Erythroblast (primary cell): ENCODE results near the gene CALHM6.

ENCODE experiments used
- GATA1 ChIP-seq: IDR thresholded peaks from 2 replicates; pipeline ENCODE4 v1.6.1; 2011; ENCODE audit warnings: low read depth, mild to moderate bottlenecking, control low read depth, low read length, moderate library complexity
- POLR2A ChIP-seq: IDR thresholded peaks from 2 replicates; pipeline ENCODE4 v1.6.1; 2011; ENCODE audit warnings: mild to moderate bottlenecking, low read length

GRCh38 chr6:116458264-116458663 is 2.9 kb upstream of the CALHM6 start:
- no peak for TF ChIP-seq POLR2A
- no peak for TF ChIP-seq GATA1
